Left forelimb (tissue), 1 donor: ENCODE results near the gene PRSS1.

ENCODE experiments used
- DNase-seq: peaks from one replicate; pipeline ENCODE4 v3.0.0-alpha.2; 2018; ENCODE audit warnings: low spot score

PRSS1 gene

DNA sequence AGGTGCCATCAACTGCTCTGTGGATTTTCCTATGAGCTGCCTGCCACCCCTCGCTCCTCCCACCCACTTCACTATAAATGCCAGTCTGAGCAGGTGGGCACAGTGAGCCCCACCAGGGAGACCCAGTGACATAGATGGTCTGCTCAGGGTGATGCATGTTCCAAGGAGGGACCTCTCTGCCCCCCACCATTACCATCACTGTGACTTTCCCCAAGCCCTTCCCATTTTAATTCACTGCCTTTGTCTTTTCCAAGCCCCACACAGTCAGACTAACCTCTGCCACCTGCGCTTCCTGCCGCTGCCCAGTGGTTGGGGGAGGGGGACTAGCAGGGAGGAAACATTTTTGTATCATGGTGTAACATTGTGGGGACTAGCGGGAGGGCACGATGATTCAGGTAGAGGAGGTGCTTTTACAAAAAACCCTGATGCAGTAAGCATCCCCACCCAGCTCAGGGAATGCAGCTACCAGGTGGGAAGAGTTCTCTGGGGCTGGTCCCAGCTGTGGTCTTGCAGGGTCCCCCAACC lies 46.1 kb downstream of the PRSS1 start:
- no peak for DNase-seq

DNA sequence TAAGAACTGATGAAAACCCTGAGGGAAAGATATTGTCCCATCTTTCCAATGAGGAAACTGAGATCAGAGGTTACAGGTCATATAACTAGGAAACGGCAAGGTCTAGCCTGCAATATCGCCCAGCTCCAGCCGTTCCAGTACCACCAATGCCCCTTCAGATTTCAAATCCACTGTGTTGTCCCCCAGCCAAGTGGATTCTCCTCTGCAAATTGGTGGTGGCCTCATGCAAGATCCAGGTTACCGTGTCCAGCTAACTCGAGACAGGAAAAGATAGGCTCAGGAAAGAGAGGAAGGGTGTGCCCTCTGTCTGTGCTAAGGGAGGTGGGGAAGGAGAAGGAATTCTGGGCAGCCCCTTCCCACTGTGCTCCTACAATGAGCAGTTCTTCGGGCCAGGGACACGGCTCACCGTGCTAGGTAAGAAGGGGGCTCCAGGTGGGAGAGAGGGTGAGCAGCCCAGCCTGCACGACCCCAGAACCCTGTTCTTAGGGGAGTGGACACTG lies 46.8 kb downstream of the PRSS1 start:
- DNase-seq = no peak

DNA sequence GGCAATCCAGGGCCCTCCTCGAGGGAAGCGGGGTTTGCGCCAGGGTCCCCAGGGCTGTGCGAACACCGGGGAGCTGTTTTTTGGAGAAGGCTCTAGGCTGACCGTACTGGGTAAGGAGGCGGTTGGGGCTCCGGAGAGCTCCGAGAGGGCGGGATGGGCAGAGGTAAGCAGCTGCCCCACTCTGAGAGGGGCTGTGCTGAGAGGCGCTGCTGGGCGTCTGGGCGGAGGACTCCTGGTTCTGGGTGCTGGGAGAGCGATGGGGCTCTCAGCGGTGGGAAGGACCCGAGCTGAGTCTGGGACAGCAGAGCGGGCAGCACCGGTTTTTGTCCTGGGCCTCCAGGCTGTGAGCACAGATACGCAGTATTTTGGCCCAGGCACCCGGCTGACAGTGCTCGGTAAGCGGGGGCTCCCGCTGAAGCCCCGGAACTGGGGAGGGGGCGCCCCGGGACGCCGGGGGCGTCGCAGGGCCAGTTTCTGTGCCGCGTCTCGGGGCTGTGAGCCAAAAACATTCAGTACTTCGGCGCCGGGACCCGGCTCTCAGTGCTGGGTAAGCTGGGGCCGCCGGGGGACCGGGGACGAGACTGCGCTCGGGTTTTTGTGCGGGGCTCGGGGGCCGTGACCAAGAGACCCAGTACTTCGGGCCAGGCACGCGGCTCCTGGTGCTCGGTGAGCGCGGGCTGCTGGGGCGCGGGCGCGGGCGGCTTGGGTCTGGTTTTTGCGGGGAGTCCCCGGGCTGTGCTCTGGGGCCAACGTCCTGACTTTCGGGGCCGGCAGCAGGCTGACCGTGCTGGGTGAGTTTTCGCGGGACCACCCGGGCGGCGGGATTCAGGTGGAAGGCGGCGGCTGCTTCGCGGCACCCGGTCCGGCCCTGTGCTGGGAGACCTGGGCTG lies 47.5 kb downstream of the PRSS1 start:
- no peak for DNase-seq

DNA sequence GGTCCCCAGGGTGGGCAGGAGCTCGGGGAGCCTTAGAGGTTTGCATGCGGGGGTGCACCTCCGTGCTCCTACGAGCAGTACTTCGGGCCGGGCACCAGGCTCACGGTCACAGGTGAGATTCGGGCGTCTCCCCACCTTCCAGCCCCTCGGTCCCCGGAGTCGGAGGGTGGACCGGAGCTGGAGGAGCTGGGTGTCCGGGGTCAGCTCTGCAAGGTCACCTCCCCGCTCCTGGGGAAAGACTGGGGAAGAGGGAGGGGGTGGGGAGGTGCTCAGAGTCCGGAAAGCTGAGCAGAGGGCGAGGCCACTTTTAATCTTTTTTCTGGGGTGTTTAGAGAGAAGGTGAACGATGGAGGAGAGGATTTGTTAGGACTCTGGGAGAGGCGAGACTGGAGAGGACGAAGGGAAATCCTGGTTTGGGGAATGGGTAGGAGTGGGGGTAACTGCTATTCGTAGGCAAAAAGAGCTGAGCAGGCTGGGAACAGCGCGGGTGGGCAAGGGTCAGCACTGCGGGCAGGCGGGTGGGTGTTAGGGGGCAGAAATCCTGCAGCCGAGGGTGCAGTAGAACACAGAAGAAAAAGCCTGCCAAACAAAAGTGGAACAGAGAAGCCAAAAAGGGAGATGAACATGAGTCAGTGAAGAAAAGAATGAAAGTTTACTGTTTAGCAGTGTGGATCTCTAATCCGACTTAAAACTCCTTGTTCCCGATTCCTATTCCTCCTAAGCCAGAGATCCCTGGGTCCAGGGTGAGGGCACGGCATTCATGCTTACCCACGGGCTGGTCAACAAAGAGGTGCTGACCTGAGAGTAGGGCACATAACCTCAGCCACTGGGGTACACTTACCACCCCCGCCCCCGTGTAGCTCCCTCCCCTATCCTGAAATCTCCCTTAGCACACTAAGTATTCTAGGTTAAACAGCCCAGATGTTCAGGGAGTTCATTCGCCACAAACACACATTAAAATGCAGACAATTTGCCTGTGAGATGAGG lies 48.4 kb downstream of the PRSS1 start:
- no peak for DNase-seq

DNA sequence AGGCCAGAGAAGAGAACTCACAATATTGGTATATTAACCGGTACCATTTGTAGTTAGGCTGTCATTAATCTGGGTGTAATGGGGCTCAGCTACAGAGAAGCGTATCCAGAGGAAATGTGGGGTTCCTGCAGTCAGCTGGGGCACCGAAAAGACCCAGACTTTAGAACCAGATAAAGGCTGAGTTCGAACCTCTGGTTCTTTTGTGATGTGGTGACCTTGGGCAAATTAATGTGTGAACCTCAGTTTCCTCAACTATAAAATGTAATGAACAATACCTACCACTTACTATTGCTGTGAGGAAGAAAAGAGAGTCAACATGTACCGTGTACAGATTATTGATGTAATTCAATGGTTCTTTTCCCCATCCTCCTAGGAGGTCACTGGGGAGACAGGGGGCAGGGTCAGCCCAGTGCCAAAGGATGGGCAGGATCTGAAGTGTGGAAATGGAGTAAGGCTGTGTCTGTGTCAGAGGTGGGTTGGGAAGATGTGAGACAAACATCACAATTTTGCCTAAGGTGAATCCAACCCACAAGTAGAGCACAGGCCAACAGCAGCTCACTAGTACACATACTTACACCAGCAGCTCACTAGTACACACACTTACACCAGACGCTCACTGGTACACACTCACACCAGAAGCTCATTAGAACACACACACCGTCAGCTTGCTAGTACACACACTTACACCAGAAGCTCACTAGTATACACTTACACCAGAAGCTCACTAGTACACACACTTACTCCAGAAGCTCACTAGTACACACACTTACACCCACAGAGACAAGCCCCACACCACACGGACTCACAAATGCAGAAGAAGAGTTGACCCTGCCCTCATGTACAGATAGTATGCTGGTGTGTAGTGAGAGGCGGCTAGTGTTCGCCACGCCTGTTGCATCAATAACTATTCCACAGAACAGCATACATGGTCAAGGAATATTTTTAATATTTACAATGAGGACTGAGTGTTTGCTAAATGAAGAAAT lies 49.5 kb downstream of the PRSS1 start:
- no peak for DNase-seq

- no peak for DNase-seq
Measured at GRCh38 chr7:142799437-142799835, 50.2 kb downstream of the PRSS1 start.

DNA sequence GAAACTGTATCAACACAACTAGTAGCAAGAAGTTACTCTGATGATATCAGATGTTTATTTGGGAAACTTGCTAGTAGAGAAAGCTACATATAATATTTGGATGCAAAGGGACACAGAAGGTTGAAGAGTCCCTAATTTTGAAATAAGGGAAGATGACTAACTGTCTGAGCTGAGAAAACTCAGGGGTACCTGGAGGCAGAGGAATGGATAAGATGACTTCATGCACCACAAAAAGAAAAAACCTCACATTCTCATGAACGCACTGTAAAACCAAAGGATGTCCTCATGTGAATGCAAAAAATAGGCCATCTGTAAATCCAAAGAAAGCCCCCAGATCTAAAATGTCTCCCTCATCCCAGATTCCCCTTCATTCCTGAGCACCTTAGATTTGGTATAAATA lies 50.8 kb downstream of the PRSS1 start:
- DNase-seq = no peak

DNA sequence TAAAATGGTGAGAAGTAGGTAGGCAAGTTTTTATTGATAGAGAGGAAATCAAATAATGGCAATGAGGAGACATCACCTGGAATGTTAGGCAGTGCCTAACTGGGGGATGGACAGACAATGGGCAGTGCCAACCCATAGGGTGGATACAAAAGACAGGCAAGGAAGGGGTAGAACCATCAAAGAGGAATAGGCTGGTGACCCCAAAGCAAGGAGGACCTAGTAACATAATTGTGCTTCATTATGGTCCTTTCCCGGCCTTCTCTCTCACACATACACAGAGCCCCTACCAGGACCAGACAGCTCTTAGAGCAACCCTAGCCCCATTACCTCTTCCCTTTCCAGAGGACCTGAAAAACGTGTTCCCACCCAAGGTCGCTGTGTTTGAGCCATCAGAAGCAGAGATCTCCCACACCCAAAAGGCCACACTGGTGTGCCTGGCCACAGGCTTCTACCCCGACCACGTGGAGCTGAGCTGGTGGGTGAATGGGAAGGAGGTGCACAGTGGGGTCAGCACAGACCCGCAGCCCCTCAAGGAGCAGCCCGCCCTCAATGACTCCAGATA lies 51.5 kb downstream of the PRSS1 start:
- DNase-seq = no peak

- no peak for DNase-seq
Measured at GRCh38 chr7:142801601-142802295, 52.5 kb downstream of the PRSS1 start.

DNA sequence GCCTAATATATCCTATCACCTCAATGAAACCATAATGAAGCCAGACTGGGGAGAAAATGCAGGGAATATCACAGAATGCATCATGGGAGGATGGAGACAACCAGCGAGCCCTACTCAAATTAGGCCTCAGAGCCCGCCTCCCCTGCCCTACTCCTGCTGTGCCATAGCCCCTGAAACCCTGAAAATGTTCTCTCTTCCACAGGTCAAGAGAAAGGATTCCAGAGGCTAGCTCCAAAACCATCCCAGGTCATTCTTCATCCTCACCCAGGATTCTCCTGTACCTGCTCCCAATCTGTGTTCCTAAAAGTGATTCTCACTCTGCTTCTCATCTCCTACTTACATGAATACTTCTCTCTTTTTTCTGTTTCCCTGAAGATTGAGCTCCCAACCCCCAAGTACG lies 53.0 kb downstream of the PRSS1 start:
- DNase-seq = no peak
